K562 (cell line): ENCODE results near the gene RBM25. TPM values are rescaled to one million over a fixed set of nuclear protein-coding genes. Genes with fewer than 3 reads are reported as not detected.

Source experiments
- ATAC-seq: fragments of 200-7000 bp; cut with Tn5 transposase; 3 replicates; pipeline ENCODE4 v1.9.1; 2020; ENCODE audit warnings: moderate library complexity
- BruUV-seq: library from RNA; stranded (reverse); fragments of 400-500 nt; replicated peaks from 2 replicates; lab custom pipeline; 2021; lab: Mats Ljungman, UMichigan
- CTCF ChIA-PET: fragments of 300-600 bp; formaldehyde crosslinking; extraction: SDS; loops from one replicate; lab custom pipeline; 2021; ENCODE audit warnings: low intra/inter-chr PET ratio; lab: Yijun Ruan, JAX
- POLR2A ChIA-PET: fragments of 300-600, 350-650 bp; sonication (Branson Sonifier 250); formaldehyde crosslinking; extraction: SDS; loops from one replicate; lab custom pipeline; 2021; ENCODE audit warnings: antibody characterized with exemption, inconsistent platforms; lab: Yijun Ruan, JAX
- DNase-seq, 4 experiments: peaks; one replicate each; pipeline versions ENCODE4 v3.0.0 to v3.0.0-alpha.2; 2011 to 2018; ENCODE audit warnings: low spot score in 3 of 4, mixed read lengths in 3 of 4; ENCODE audit errors: extremely low read depth in 1 of 4
- FAIRE-seq: peaks from 2 replicates; lab custom pipeline; 2011; peaks lifted over from hg19 to GRCh38; lab: Jason Lieb, UNC
- H2AFZ ChIP-seq: 2 replicates; pipeline ENCODE4 v1.6.0; 2011; ENCODE audit warnings: low read depth, low read length, control low read depth, inconsistent platforms
- H3K27ac ChIP-seq: fragments of 200-600 bp; 3 replicates; pipeline ENCODE4 v1.8.0; 2011; ENCODE audit warnings: low read depth, mild to moderate bottlenecking, control low read depth, inconsistent platforms, low read length, moderate library complexity, mixed read lengths; ENCODE audit errors: extremely low read depth
- H3K27me3 ChIP-seq, 2 experiments: fragments of 300-600 bp in 1 of 2; 2 replicates in 1 of 2; 3 replicates in 1 of 2; pipeline versions ENCODE4 v1.6.0 to v1.8.0; 2011; ENCODE audit warnings: inconsistent platforms in 2 of 2, low read length in 2 of 2, mild to moderate bottlenecking in 1 of 2, mixed read lengths in 1 of 2, moderate library complexity in 1 of 2; ENCODE audit not compliant: control insufficient read depth in 2 of 2, insufficient read depth in 2 of 2
- H3K36me3 ChIP-seq: fragments of 300-600 bp; 3 replicates; pipeline ENCODE4 v1.8.0; 2011; ENCODE audit warnings: mild to moderate bottlenecking, low read length, inconsistent platforms; ENCODE audit not compliant: control insufficient read depth, insufficient read depth
- H3K4me1 ChIP-seq, 2 experiments: fragments of 200-600 bp in 1 of 2; replicated peaks in 1 of 2; 2 replicates in 1 of 2; 3 replicates in 1 of 2; pipeline versions ENCODE4 v1.5.1 to v1.8.0; 2011; ENCODE audit warnings: inconsistent platforms in 2 of 2, low read length in 2 of 2, mild to moderate bottlenecking in 1 of 2, mixed read lengths in 1 of 2, moderate library complexity in 1 of 2; ENCODE audit not compliant: control insufficient read depth in 2 of 2, insufficient read depth in 2 of 2
- H3K4me2 ChIP-seq: 2 replicates; pipeline ENCODE4 v1.6.1; 2011; ENCODE audit warnings: low read length, control low read depth, inconsistent platforms, mixed read lengths; ENCODE audit not compliant: insufficient read depth
- H3K4me3 ChIP-seq: fragments of 200-600 bp; sonication (generic), shearing (Covaris generic); 2 replicates; pipeline ENCODE4 v1.5.1; 2016; ENCODE audit warnings: control low read depth, inconsistent platforms
- H3K79me2 ChIP-seq: fragments of 200-600 bp; 3 replicates; pipeline ENCODE4 v1.8.0; 2011; ENCODE audit warnings: low read length, inconsistent platforms; ENCODE audit not compliant: control insufficient read depth, insufficient read depth
- H3K9ac ChIP-seq, 2 experiments: 2 replicates each; pipeline versions ENCODE4 v1.6.0 to v1.6.1; 2011; ENCODE audit warnings: low read depth in 2 of 2, low read length in 2 of 2, control low read depth in 1 of 2, inconsistent platforms in 1 of 2, mild to moderate bottlenecking in 1 of 2, mixed read lengths in 1 of 2; ENCODE audit not compliant: insufficient read depth in 1 of 2
- H3K9me1 ChIP-seq: one replicate; pipeline ENCODE4 v1.6.0; 2011; ENCODE audit warnings: inconsistent platforms, mild to moderate bottlenecking, low read length, moderate library complexity; ENCODE audit not compliant: control insufficient read depth, insufficient read depth
- H3K9me3 ChIP-seq: replicated peaks from 2 replicates; pipeline ENCODE4 v1.5.1; 2011; ENCODE audit warnings: low read depth, low read length, inconsistent platforms; ENCODE audit not compliant: control insufficient read depth, insufficient read depth
- H4K20me1 ChIP-seq: replicated peaks from 2 replicates; pipeline ENCODE4 v1.6.1; 2011; ENCODE audit warnings: low read length, inconsistent platforms, mixed read lengths; ENCODE audit not compliant: control insufficient read depth, insufficient read depth
- CHAMP1 ChIP-seq: fragments of 450-650 bp; IDR thresholded peaks from 2 replicates; pipeline ENCODE4 v1.6.1; 2016; ENCODE audit warnings: mild to moderate bottlenecking
- PRDM10 ChIP-seq: fragments of 450-650 bp; IDR thresholded peaks from 2 replicates; pipeline ENCODE4 v1.6.1; 2018; ENCODE audit not compliant: partially characterized antibody
- SMAD1 ChIP-seq: fragments of 150-350 bp; IDR thresholded peaks from 2 replicates; pipeline ENCODE4 v1.6.1; 2014; ENCODE audit warnings: low read length, low read depth; ENCODE audit not compliant: partially characterized antibody
- WGBS: fragments of 100-300 bp; shearing (Covaris generic); methylation state at CpG from one replicate; pipeline ENCODE4 v1.1.6; 2016; ENCODE audit warnings: low coverage, mixed read lengths; ENCODE audit not compliant: insufficient coverage; ENCODE audit errors: missing lambda C conversion rate; 5-methylcytosine and 5-hydroxymethylcytosine counted together
- in situ Hi-C: fragments of 300-500 bp; cut with MboI; formaldehyde crosslinking; loops from 4 replicates; pipeline ENCODE4 v1.15.0; 2018; ENCODE audit warnings: inconsistent platforms, mixed read lengths
- intact Hi-C: fragments of 100-400 bp; cut with micrococcal nuclease; formaldehyde crosslinking; loops from 2 replicates; pipeline ENCODE4 v1.14.2; 2022
- polyA plus RNA-seq, 8 experiments: library from polyadenylated mRNA; depleted of rRNA in 4 of 8; stranded (reverse) in 5 of 8; unstranded in 3 of 8; fragments of >200 nt; fragmentation: Nextera tagmentation in 2 of 8; fragmentation: Illumina TruSeq in 1 of 8; extraction: Ambion mirVana in 2 of 8; extraction: Trizol in 1 of 8; gene quantifications; 2 replicates each; pipeline versions ENCODE4 v1.2.1 to v1.2.3, GENCODE V29; 2011 to 2014; ENCODE audit warnings: inconsistent platforms in 1 of 8, missing spikeins in 1 of 8
- total RNA-seq, 7 experiments: library from RNA; depleted of rRNA in 6 of 7; stranded (reverse); fragments of >200 nt in 6 of 7; fragmentation: Illumina TruSeq in 2 of 7; extraction: Trizol in 2 of 7; gene quantifications; 2 replicates each; pipeline versions ENCODE4 v1.2.1 to v1.2.3, GENCODE V29; 2011 to 2021; ENCODE audit warnings: low replicate concordance in 1 of 7

RBM25 gene
- total and polyA plus RNA-seq, 9 of the 15 experiments (the other 6 are each of a cell fraction or from before 2014, with no cell fraction given), result 28.6 to 80.1 (median 48.1) TPM

GRCh38 chr14:73149753-73150152 lies 91.4 kb downstream of the RBM25 start:
- H3K4me1 ChIP-seq, result no peaks in the 10 kb centered on the region
- DNase-seq (no peak), FAIRE-seq (no peak), ATAC-seq (no peak)
- TF ChIP-seq PRDM10, result no peak
- TF ChIP-seq CHAMP1, result no peak
- no peak for TF ChIP-seq SMAD1
- H3K9me1 ChIP-seq, result no peaks in the 10 kb centered on the region
- POLR2A ChIA-PET, result interaction anchor here (0.6 kb wide), 1 partner anchor 14 kb away, joined by 3 read pairs; the partner anchor contains the start of gene PSEN1
- WGBS, result 89% methylated on average over 1 of the region's 2 CpGs
- H3K27me3 ChIP-seq, result no peaks in the 10 kb centered on the region
- H3K79me2 ChIP-seq, result peaks cover 16% of the 10 kb centered on the region
- CTCF ChIA-PET, result interaction anchor here (0.7 kb wide), 1 partner anchor 174 kb away, joined by 4 read pairs; no protein-coding TSS in a partner anchor
- no peak overlapping the region for H3K4me2 ChIP-seq
- H3K9ac ChIP-seq, result no peak overlapping the region
- in situ Hi-C loops, result no loop called here
- peaks cover 23% of the 10 kb centered on the region for H3K36me3 ChIP-seq
- H2AFZ ChIP-seq, result no peak overlapping the region
- no peaks in the 10 kb centered on the region for H4K20me1 ChIP-seq
- H3K27ac ChIP-seq, result no peak overlapping the region
- H3K9me3 ChIP-seq, result no peaks in the 10 kb centered on the region
- no TSS peak for BruUV-seq
- H3K4me3 ChIP-seq, result no peak overlapping the region
- intact Hi-C loops, result no loop called here
